D721Med (cell line): Measurements from ENCODE around the gene GSG1L.

ENCODE experiments used
- DNase-seq: peaks from one replicate; pipeline ENCODE4 v3.0.0; 2011; ENCODE audit warnings: low spot score; ENCODE audit not compliant: insufficient read length
- FAIRE-seq: peaks from 2 replicates; lab custom pipeline; 2011; peaks lifted over from hg19 to GRCh38; lab: Jason Lieb, UNC
- CTCF ChIP-seq: IDR thresholded peaks from 2 replicates; pipeline ENCODE4 v1.5.1; 2012; ENCODE audit warnings: mild to moderate bottlenecking, control low read depth; ENCODE audit not compliant: insufficient read depth; ENCODE audit errors: missing control alignments

GSG1L gene

DNA sequence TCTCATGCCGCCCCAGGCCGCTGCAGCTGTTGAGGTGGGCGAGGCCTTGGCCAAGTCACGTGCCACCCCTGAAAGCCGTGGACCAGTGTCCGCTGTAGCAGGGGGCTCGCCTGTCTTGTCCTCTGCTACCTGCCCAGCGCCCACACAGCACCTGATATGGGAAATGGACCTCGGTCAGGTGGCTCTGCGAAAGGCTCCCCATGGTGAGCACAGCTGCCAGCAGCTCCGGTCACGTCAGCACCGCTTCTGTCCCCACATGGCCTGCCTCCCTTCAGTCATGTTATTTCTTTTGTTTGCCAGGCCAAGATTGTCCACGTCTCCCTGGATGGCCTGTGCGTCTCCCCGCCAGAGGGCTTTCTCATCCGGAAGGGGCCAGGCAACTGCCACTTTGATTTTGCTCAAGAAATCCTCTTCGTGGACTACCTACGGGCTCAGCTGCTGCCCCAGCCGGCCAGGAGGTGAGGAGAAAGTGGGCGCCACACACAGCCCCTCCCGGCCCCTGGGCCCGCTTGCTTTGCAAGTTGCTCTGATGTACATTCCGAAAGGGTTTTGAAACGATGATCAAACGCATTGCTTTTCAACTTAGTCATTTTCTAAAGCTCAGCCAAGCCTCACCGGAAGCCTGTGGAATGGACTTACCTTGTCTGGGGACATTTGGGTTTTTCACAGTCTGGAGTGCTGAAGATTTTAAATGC is 293.8 kb downstream of the GSG1L start:
- TF ChIP-seq CTCF: no peak
- DNase-seq: no peak

DNA sequence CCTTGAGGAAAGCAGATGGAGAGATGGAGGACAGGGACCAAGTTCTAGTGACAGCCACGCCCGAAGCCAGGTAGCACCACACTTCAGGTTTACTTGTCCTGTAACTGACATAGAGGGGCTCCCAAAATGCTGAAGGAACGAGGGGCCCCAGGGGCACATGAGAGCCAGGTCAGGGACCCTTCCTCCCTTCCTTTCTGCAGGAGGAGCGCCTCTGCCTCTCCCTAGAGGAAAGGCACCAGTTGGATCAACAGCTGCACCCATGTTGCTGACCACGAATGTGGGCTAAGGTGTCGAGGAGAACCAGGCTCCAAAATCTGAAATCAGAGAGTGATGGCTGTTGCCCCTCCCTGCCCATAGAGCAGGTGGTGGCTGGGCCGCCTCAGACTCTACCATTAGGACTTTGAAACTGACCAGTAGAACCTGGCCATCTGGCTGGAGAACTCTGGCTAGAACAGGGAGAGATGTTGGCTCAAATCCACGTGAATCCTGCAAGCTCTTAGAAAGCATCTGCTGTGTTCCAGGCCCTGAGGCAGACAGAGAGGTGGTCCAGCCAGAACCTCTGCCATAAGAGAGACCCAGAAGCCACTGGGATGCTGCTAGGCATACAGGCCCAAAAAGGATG is 294.8 kb downstream of the GSG1L start:
- no peak for FAIRE-seq
- no peak for TF ChIP-seq CTCF
- no peak for DNase-seq

More for the DNA sequence above, 293.8 kb downstream of the GSG1L start:
- FAIRE-seq: no peak

GRCh38 chr16:27767971-27768591 is 295.4 kb downstream of the GSG1L start:
- FAIRE-seq (no peak), DNase-seq (no peak)
- no peak for TF ChIP-seq CTCF

DNA sequence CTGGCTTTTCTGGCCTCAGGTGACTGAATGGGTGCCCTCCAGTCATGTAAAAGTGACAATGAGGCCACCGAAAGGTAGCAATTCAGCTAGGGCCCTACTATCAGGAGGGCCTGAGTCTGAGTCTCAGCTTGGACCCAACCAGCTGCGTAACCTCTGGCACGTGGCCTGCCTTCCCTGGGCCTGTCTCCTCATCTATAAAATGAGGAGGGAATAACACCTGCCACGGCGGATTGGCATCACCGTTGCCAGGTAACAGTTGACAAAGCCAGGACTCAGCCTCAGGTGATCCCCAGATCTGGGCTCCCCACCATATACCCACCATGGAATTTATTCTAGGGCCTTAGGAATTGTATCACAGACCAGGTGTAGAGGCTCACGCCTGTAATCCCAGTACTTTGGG is 296.4 kb downstream of the GSG1L start:
- TF ChIP-seq CTCF: no peak
- FAIRE-seq (no peak), DNase-seq (no peak)

- TF ChIP-seq CTCF: no peak
- FAIRE-seq: no peak
- DNase-seq: no peak
Measured at GRCh38 chr16:27766236-27766925, 297.1 kb downstream of the GSG1L start.

GRCh38 chr16:27764869-27765675 is 298.4 kb downstream of the GSG1L start:
- no peak for TF ChIP-seq CTCF
- DNase-seq: no peak
- FAIRE-seq: no peak
